Brain microvascular endothelial cell (primary cell): ENCODE measurements around the gene KIF5C.

Source experiments
- DNase-seq: peaks from one replicate; pipeline ENCODE4 v3.0.0-alpha.2; 2020
- H3K27ac ChIP-seq: fragments of 250-450 bp; sonication (Bioruptor Pico); 2 replicates; pipeline ENCODE4 v1.5.1; 2020; ENCODE audit warnings: mild to moderate bottlenecking, moderate library complexity
- H3K27me3 ChIP-seq: fragments of 250-450 bp; sonication (Bioruptor Pico); replicated peaks from 2 replicates; pipeline ENCODE4 v1.5.1; 2020; ENCODE audit warnings: mild to moderate bottlenecking
- H3K36me3 ChIP-seq: fragments of 250-450 bp; sonication (Bioruptor Pico); replicated peaks from 2 replicates; pipeline ENCODE4 v1.5.1; 2020; ENCODE audit warnings: mild to moderate bottlenecking
- H3K4me3 ChIP-seq: 2 replicates; pipeline ENCODE4 v1.5.1; 2011; ENCODE audit warnings: low read depth, mild to moderate bottlenecking, control low read depth, low read length, moderate library complexity
- CTCF ChIP-seq: IDR thresholded peaks from 2 replicates; pipeline ENCODE4 v1.5.1; 2011; ENCODE audit warnings: low read depth, mild to moderate bottlenecking, moderate library complexity, low read length, control low read depth, inconsistent platforms; ENCODE audit errors: missing control alignments
- in situ Hi-C: cut with HindIII; loops from 2 replicates; pipeline ENCODE4 v1.10.0; 2017; ENCODE audit warnings: low sequenced_read_pairs, low pct_ligation_motif_present

Gene KIF5C

GRCh38 chr2:149001496-149001895, 126.5 kb downstream of the KIF5C start:
- Histone ChIP-seq H3K4me3 (no peak overlapping the region), H3K27ac (no peak overlapping the region), H3K36me3 (no peaks in the 10 kb centered on the region), H3K27me3 (peaks cover 2% of the 10 kb centered on the region)
- no peak for TF ChIP-seq CTCF
- DNase-seq, result no peak
- in situ Hi-C loops, result no loop called here

- Histone ChIP-seq H3K36me3 (no peaks in the 10 kb centered on the region), H3K27me3 (peaks cover 2% of the 10 kb centered on the region), H3K4me3 (no peak overlapping the region), H3K27ac (no peak overlapping the region)
- DNase-seq, result no peak
- in situ Hi-C loops, result no loop called here
- TF ChIP-seq CTCF, result no peak
Observed at GRCh38 chr2:149002378-149002890, 127.4 kb downstream of the KIF5C start.

- no peak for DNase-seq
- in situ Hi-C loops, result no loop called here
- Histone ChIP-seq H3K36me3 (no peaks in the 10 kb centered on the region), H3K27ac (no peak overlapping the region), H3K4me3 (no peak overlapping the region), H3K27me3 (peaks cover 2% of the 10 kb centered on the region)
- no peak for TF ChIP-seq CTCF
Observed at GRCh38 chr2:149002891-149003740, 128.1 kb downstream of the KIF5C start.

GRCh38 chr2:149004836-149005235, 129.8 kb downstream of the KIF5C start:
- DNase-seq, result no peak
- Histone ChIP-seq H3K27ac (no peak overlapping the region), H3K27me3 (no peaks in the 10 kb centered on the region), H3K4me3 (no peak overlapping the region), H3K36me3 (no peaks in the 10 kb centered on the region)
- in situ Hi-C loops, result no loop called here
- no peak for TF ChIP-seq CTCF

- in situ Hi-C loops, result no loop called here
- no peak for TF ChIP-seq CTCF
- Histone ChIP-seq H3K27me3 (no peaks in the 10 kb centered on the region), H3K27ac (no peak overlapping the region), H3K36me3 (no peaks in the 10 kb centered on the region), H3K4me3 (no peak overlapping the region)
- no peak for DNase-seq
Observed at GRCh38 chr2:149005471-149006077, 130.5 kb downstream of the KIF5C start.
